HepG2 (cell line): Measurements from ENCODE around the gene MYEOV. TPM values are rescaled to one million over a fixed set of nuclear protein-coding genes. Genes with fewer than 3 reads are reported as not detected.

ENCODE experiments used
- ATAC-seq: fragments of 200-7000 bp; cut with Tn5 transposase; 3 replicates; pipeline ENCODE4 v1.9.1; 2020; ENCODE audit warnings: mild to moderate bottlenecking, moderate library complexity
- BruUV-seq: library from RNA; stranded (reverse); fragments of 400-500 nt; replicated peaks from 2 replicates; lab custom pipeline; 2021; lab: Mats Ljungman, UMichigan
- CTCF ChIA-PET: fragments of 300-600 bp; formaldehyde crosslinking; extraction: SDS; loops from one replicate; lab custom pipeline; 2021; ENCODE audit warnings: low total read pairs, inconsistent platforms, low intra/inter-chr PET ratio; lab: Yijun Ruan, JAX
- POLR2A ChIA-PET: fragments of 350-600 bp; sonication (Branson Sonifier 250); formaldehyde crosslinking; loops from one replicate; lab custom pipeline; 2020; ENCODE audit warnings: antibody characterized with exemption, inconsistent platforms; lab: Yijun Ruan, JAX
- DNase-seq: peaks from one replicate; pipeline ENCODE4 v3.0.0-alpha.2; 2015; ENCODE audit warnings: low spot score
- FAIRE-seq: peaks from 3 replicates; lab custom pipeline; 2011; peaks lifted over from hg19 to GRCh38; lab: Jason Lieb, UNC
- H2AFZ ChIP-seq: one replicate; pipeline ENCODE4 v1.6.1; 2011; ENCODE audit warnings: low read length, inconsistent platforms
- H3K27ac ChIP-seq: fragments of 300-600 bp; 3 replicates; pipeline ENCODE4 v1.8.0; 2011; ENCODE audit warnings: mixed run types, mild to moderate bottlenecking, mixed read lengths, low read length, inconsistent platforms; ENCODE audit not compliant: insufficient read depth; ENCODE audit errors: extremely low read length
- H3K27me3 ChIP-seq, 2 experiments: fragments of 200-600 bp in 1 of 2; 2 replicates in 1 of 2; 3 replicates in 1 of 2; pipeline versions ENCODE4 v1.6.0 to v1.8.0; 2011; ENCODE audit warnings: low read length in 2 of 2, mild to moderate bottlenecking in 2 of 2, moderate library complexity in 2 of 2, inconsistent platforms in 1 of 2; ENCODE audit not compliant: insufficient read depth in 2 of 2, control insufficient read depth in 1 of 2
- H3K36me3 ChIP-seq, 2 experiments: fragments of 200-600 bp in 1 of 2; replicated peaks in 1 of 2; 2 replicates in 1 of 2; 3 replicates in 1 of 2; pipeline versions ENCODE4 v1.5.1 to v1.8.0; 2011; ENCODE audit warnings: low read length in 2 of 2, inconsistent platforms in 1 of 2; ENCODE audit not compliant: insufficient read depth in 2 of 2, control insufficient read depth in 1 of 2
- H3K4me1 ChIP-seq: 2 replicates; pipeline ENCODE4 v1.5.1; 2012; ENCODE audit warnings: low read length, inconsistent platforms; ENCODE audit not compliant: insufficient read depth
- H3K4me2 ChIP-seq: 2 replicates; pipeline ENCODE4 v1.6.0; 2011; ENCODE audit warnings: low read depth, low read length, inconsistent platforms
- H3K4me3 ChIP-seq, 3 experiments: fragments of 200-600 bp in 1 of 3; sonication (generic), shearing (Covaris generic) in 1 of 3; replicated peaks in 1 of 3; 2 replicates each; pipeline ENCODE4 v1.5.1; 2011 to 2016; ENCODE audit warnings: low read length in 3 of 3, inconsistent platforms in 2 of 3, low read depth in 2 of 3, mild to moderate bottlenecking in 2 of 3, control low read depth in 1 of 3, mixed read lengths in 1 of 3; ENCODE audit not compliant: insufficient read depth in 1 of 3
- H3K79me2 ChIP-seq: one replicate; pipeline ENCODE4 v1.6.1; 2011; ENCODE audit warnings: low read length, inconsistent platforms; ENCODE audit not compliant: insufficient read depth
- H3K9ac ChIP-seq: 2 replicates; pipeline ENCODE4 v1.6.0; 2011; ENCODE audit warnings: mild to moderate bottlenecking, low read depth, low read length, inconsistent platforms; ENCODE audit not compliant: insufficient read depth
- H3K9me3 ChIP-seq: 2 replicates; pipeline ENCODE4 v1.5.1; 2012; ENCODE audit warnings: mild to moderate bottlenecking, low read length
- H4K20me1 ChIP-seq: 2 replicates; pipeline ENCODE4 v1.6.0; 2011; ENCODE audit warnings: inconsistent platforms, mild to moderate bottlenecking, low read length, moderate library complexity; ENCODE audit not compliant: insufficient read depth
- ARNTL ChIP-seq: sonication (generic); formaldehyde crosslinking; IDR thresholded peaks from 2 replicates; pipeline ENCODE4 v1.4.0; 2020; ENCODE audit warnings: mild to moderate bottlenecking, missing genetic modification reagents
- FOXJ3 ChIP-seq: sonication (generic); formaldehyde crosslinking; IDR thresholded peaks from 2 replicates; pipeline ENCODE4 v1.4.0; 2020; ENCODE audit warnings: missing genetic modification reagents, mild to moderate bottlenecking, borderline replicate concordance
- HDAC1 ChIP-seq: sonication (generic); formaldehyde crosslinking; IDR thresholded peaks from 2 replicates; pipeline ENCODE4 v1.5.1; 2020; ENCODE audit warnings: mild to moderate bottlenecking, missing genetic modification reagents
- HIVEP1 ChIP-seq: sonication (generic); formaldehyde crosslinking; IDR thresholded peaks from 2 replicates; pipeline ENCODE4 v1.4.0; 2020; ENCODE audit warnings: mild to moderate bottlenecking, missing genetic modification reagents
- KLF13 ChIP-seq: sonication (generic); formaldehyde crosslinking; IDR thresholded peaks from 2 replicates; pipeline ENCODE4 v1.4.0; 2020; ENCODE audit warnings: mild to moderate bottlenecking, missing genetic modification reagents
- PHF5A ChIP-seq: IDR thresholded peaks from one replicate; pipeline ENCODE4 v1.6.1; 2018; ENCODE audit warnings: low read depth, missing genetic modification reagents; ENCODE audit not compliant: unreplicated experiment
- SALL1 ChIP-seq: sonication (generic); formaldehyde crosslinking; IDR thresholded peaks from 2 replicates; pipeline ENCODE4 v1.8.0; 2022; ENCODE audit warnings: mild to moderate bottlenecking, missing genetic modification reagents
- SOX13 ChIP-seq, 3 experiments: fragments of 450-650 bp in 1 of 3; sonication (generic) in 1 of 3; formaldehyde crosslinking in 1 of 3; IDR thresholded peaks in 2 of 3; conservative IDR thresholded peaks in 1 of 3; 2 replicates each; pipeline versions ENCODE4 v1.5.0 to v1.6.1; 2016 to 2020; ENCODE audit warnings: antibody characterized with exemption in 1 of 3, mild to moderate bottlenecking in 1 of 3, missing compliant biosample characterization in 1 of 3, missing genetic modification reagents in 1 of 3, moderate library complexity in 1 of 3
- TAF1 ChIP-seq: sonication (generic); formaldehyde crosslinking; IDR thresholded peaks from 2 replicates; pipeline ENCODE4 v1.4.0; 2020; ENCODE audit warnings: missing genetic modification reagents
- ZNF605 ChIP-seq: sonication (generic); formaldehyde crosslinking; IDR thresholded peaks from 2 replicates; pipeline ENCODE4 v1.8.0; 2022; ENCODE audit warnings: mild to moderate bottlenecking, missing genetic modification reagents
- ZNF652 ChIP-seq: IDR thresholded peaks from 2 replicates; pipeline ENCODE4 v1.6.1; 2016; ENCODE audit warnings: low read depth, borderline replicate concordance
- WGBS: methylation state at CpG from one replicate; pipeline ENCODE4 v1.1.6; 2017; ENCODE audit warnings: low lambda C conversion rate; 5-methylcytosine and 5-hydroxymethylcytosine counted together
- in situ Hi-C: cut with HindIII; loops from 2 replicates; pipeline ENCODE4 v1.10.0; 2017; ENCODE audit warnings: low pct_unique_long_range_greater_than_20kb; ENCODE audit not compliant: extremely low pct_ligation_motif_present
- intact Hi-C: fragments of 100-400 bp; cut with micrococcal nuclease; formaldehyde crosslinking; loops from one replicate; pipeline ENCODE4 v1.10.0; 2022; ENCODE audit not compliant: unreplicated experiment
- polyA plus RNA-seq, 8 experiments: library from polyadenylated mRNA; depleted of rRNA in 3 of 8; stranded (reverse) in 7 of 8; unstranded in 1 of 8; fragments of >200 nt; fragmentation: Illumina TruSeq in 4 of 8; extraction: Trizol in 4 of 8; gene quantifications; 2 replicates each; pipeline versions ENCODE4 v1.2.1 to v1.2.3, GENCODE V29; 2011 to 2016; ENCODE audit warnings: low read depth in 4 of 8, missing spikeins in 1 of 8, mixed read lengths in 1 of 8; ENCODE audit not compliant: insufficient read depth in 1 of 8
- total RNA-seq, 5 experiments: library from RNA; depleted of rRNA; stranded (reverse); fragments of >200 nt; fragmentation: Illumina TruSeq; extraction: Trizol; gene quantifications; 2 replicates each; pipeline ENCODE4 v1.2.3, GENCODE V29; 2016; ENCODE audit warnings: low read depth in 1 of 5
- TF ChIP-seq, protein P1 (sequence below): sonication (generic); formaldehyde crosslinking; conservative IDR thresholded peaks from 2 replicates; pipeline ENCODE4 v1.8.0; 2022; ENCODE audit warnings: missing genetic modification reagents
- TF ChIP-seq, protein P2 (sequence below): IDR thresholded peaks from 2 replicates; pipeline ENCODE4 v1.6.1; 2012; ENCODE audit warnings: low read depth, low read length, improper control_type of control experiment
- TF ChIP-seq, protein P3 (sequence below): IDR thresholded peaks from 2 replicates; pipeline ENCODE4 v1.6.1; 2016; ENCODE audit warnings: missing compliant biosample characterization, missing genetic modification reagents, borderline replicate concordance
- TF ChIP-seq, protein P4 (sequence below): sonication (generic); formaldehyde crosslinking; IDR thresholded peaks from 2 replicates; pipeline ENCODE4 v1.5.0; 2020; ENCODE audit warnings: missing genetic modification reagents

MYEOV gene
- total and polyA plus RNA-seq, 2 of the 13 experiments (the other 11 are each of a cell fraction or from before 2014, with no cell fraction given): 0.33 to 1.8 TPM

DNA sequence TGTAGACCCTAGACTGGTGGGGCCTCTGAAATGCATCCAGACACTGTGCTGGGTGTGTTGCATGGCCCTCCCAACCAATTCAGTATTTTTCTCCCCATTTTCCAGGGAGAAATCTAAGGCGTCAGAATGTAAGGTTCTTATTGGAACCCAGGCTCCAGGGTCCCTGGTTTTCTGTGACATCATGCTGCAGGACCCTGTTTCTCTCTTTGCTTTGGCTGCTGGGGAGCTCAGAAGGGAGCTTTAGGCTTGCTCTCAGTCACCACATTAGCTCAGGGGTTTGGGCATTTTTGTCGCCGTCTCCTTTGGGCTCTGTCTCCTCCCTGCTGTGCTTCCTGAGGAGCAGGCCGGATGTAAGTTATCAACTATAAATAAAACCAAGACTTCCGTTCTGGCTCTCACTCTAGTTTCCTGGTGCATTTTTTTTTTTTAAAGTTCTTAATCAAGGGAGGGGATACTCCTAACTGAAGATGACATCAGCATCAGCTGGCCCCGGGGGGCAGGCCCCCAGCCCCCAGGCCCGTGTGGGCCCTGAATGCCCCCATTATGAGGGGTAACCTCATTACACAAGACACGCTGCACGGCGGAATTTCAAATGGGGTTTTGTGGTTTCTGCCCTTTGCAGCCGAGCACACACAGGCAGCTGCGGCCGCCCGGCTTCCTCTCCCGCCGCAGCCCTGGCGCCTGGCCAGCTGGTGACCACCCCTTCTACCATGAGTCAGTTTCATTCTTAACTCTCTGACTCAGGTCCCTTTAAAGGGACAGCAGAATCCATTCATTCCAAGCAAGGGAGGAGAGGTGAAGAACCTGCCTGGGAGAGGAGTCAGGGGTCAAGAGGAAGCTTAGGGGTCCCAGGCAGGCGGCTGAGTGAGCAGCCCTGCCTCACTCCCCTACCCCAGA is 3.2 kb downstream of the MYEOV start (continued):
- TF ChIP-seq, protein P1, sequence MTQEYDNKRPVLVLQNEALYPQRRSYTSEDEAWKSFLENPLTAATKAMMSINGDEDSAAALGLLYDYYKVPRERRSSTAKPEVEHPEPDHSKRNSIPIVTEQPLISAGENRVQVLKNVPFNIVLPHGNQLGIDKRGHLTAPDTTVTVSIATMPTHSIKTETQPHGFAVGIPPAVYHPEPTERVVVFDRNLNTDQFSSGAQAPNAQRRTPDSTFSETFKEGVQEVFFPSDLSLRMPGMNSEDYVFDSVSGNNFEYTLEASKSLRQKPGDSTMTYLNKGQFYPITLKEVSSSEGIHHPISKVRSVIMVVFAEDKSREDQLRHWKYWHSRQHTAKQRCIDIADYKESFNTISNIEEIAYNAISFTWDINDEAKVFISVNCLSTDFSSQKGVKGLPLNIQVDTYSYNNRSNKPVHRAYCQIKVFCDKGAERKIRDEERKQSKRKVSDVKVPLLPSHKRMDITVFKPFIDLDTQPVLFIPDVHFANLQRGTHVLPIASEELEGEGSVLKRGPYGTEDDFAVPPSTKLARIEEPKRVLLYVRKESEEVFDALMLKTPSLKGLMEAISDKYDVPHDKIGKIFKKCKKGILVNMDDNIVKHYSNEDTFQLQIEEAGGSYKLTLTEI (CRISPR knock-in tag): no peak
- TF ChIP-seq, protein P2, sequence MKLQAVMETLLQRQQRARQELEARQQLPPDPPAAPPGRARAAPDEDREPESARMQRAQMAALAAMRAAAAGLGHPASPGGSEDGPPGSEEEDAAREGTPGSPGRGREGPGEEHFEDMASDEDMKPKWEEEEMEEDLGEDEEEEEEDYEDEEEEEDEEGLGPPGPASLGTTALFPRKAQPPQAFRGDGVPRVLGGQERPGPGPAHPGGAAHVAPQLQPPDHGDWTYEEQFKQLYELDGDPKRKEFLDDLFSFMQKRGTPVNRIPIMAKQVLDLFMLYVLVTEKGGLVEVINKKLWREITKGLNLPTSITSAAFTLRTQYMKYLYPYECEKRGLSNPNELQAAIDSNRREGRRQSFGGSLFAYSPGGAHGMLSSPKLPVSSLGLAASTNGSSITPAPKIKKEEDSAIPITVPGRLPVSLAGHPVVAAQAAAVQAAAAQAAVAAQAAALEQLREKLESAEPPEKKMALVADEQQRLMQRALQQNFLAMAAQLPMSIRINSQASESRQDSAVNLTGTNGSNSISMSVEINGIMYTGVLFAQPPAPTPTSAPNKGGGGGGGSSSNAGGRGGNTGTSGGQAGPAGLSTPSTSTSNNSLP: no peak

DNA sequence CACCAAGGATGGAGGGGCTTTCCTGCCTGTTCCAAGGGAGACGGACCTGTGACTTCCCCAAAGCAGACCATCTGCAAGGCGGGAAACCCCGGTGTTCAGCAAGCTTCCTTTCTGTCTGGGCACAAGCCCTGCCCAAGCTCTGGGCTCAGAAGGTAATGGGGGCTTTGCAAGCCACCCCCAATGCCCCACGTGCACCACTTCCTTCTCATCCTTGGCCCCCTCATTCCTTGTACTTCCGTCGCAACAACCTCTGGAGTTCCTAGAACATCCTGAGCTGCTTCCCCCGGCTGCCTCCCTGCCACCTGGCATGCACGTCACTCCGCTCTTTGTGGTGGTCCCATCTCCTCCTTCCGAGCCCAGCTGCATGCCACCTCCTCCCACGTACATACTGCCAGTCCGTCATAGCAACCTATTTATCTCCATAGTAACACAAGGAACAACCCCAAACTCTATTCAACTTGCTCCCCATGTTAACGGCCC is 3.9 kb downstream of the MYEOV start:
- Histone ChIP-seq H3K79me2 (no peaks in the 10 kb centered on the region), H3K9ac (peak overlapping the region; percentile 39), H3K4me3 (peak overlapping the region in 1 of 3 experiments; percentile 60; a peak in 1 of 6 replicates), H4K20me1 (no peaks in the 10 kb centered on the region), H3K36me3 (no peaks in the 10 kb centered on the region), H3K4me1 (peaks cover 52% of the 10 kb centered on the region), H3K27ac (no peak overlapping the region), H3K4me2 (peak overlapping the region; percentile 62), H3K27me3 (no peaks in the 10 kb centered on the region), H3K9me3 (no peaks in the 10 kb centered on the region), H2AFZ (no peak overlapping the region)
- FAIRE-seq: no peak
- intact Hi-C loops (loop anchor here (2.0 to 10.0 kb wide), 2 partner anchors 343 to 1097 kb away; partner anchors contain the start of genes CCND1 and CTTN), in situ Hi-C loops (loop anchor here (10.0 kb wide), 1 partner anchor 173 kb away; no protein-coding TSS in a partner anchor)
- ChIA-PET CTCF (no interaction called here), POLR2A (interaction anchor here (1.0 to 2.1 kb wide), 5 partner anchors 345 to 1026 kb away, joined by 3 to 7 read pairs (median 3); partner anchors contain the start of genes C11orf24 and LTO1)
- no peak for ATAC-seq
- 86% methylated on average over 12 of the region's 13 CpGs for WGBS
- BruUV-seq: no TSS peak
- no peak for DNase-seq
- TF ChIP-seq, protein P3, sequence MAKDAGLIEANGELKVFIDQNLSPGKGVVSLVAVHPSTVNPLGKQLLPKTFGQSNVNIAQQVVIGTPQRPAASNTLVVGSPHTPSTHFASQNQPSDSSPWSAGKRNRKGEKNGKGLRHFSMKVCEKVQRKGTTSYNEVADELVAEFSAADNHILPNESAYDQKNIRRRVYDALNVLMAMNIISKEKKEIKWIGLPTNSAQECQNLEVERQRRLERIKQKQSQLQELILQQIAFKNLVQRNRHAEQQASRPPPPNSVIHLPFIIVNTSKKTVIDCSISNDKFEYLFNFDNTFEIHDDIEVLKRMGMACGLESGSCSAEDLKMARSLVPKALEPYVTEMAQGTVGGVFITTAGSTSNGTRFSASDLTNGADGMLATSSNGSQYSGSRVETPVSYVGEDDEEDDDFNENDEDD (CRISPR knock-in tag): no peak
- TF ChIP-seq ZNF652 (CRISPR knock-in tag) (no peak), KLF13 (CRISPR knock-in tag) (no peak), SALL1 (CRISPR knock-in tag) (0 out of 2 replicates have a peak, but pooled peaks have one; percentile 2), ZNF605 (CRISPR knock-in tag) (0 out of 2 replicates have a peak, but pooled peaks have one; percentile 50), ARNTL (no peak), SOX13 (IDR thresholded peaks at IDR 0.05) (no peak), SOX13 (CRISPR knock-in tag; conservative IDR thresholded peaks at IDR 0.05 in 1 of 2, IDR thresholded peaks at IDR 0.05 in 1 of 2) (no peak), PHF5A (CRISPR knock-in tag) (no peak), HIVEP1 (no peak), FOXJ3 (no peak), TAF1 (CRISPR knock-in tag) (no peak), HDAC1 (no peak)
- TF ChIP-seq, protein P4, sequence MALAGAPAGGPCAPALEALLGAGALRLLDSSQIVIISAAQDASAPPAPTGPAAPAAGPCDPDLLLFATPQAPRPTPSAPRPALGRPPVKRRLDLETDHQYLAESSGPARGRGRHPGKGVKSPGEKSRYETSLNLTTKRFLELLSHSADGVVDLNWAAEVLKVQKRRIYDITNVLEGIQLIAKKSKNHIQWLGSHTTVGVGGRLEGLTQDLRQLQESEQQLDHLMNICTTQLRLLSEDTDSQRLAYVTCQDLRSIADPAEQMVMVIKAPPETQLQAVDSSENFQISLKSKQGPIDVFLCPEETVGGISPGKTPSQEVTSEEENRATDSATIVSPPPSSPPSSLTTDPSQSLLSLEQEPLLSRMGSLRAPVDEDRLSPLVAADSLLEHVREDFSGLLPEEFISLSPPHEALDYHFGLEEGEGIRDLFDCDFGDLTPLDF (CRISPR knock-in tag): no peak
